Measurements from ENCODE around the gene EMC8.

The EMC8 gene

GRCh38 chr16:85746460-85747215 is 52.7 kb downstream of the EMC8 start:
- Histone ChIP-seq H3K4me3 (ENCODE audit: low read length) (no peak overlapping the region), H3K9ac (ENCODE audit: low read length) (no peak overlapping the region), H3K27me3 (ENCODE audit: control insufficient read depth, insufficient read depth, low read length) (peaks cover 19% of the 10 kb centered on the region), H3K4me1 (ENCODE audit: control insufficient read depth, insufficient read depth, low read length) (peaks cover 18% of the 10 kb centered on the region), H3K36me3 (ENCODE audit: control insufficient read depth, insufficient read depth, low read length) (no peaks in the 10 kb centered on the region), H3K9me3 (ENCODE audit: control insufficient read depth, low read length) (no peaks in the 10 kb centered on the region)

GRCh38 chr16:85738923-85739715 is 60.2 kb downstream of the EMC8 start:
- H3K4me1 ChIP-seq (ENCODE audit: control insufficient read depth, insufficient read depth, low read length), result peaks cover 9% of the 10 kb centered on the region
- H3K4me3 ChIP-seq (ENCODE audit: low read length), result no peak overlapping the region
- no peaks in the 10 kb centered on the region for H3K36me3 ChIP-seq (ENCODE audit: control insufficient read depth, insufficient read depth, low read length)
- H3K27me3 ChIP-seq (ENCODE audit: control insufficient read depth, insufficient read depth, low read length), result no peaks in the 10 kb centered on the region
- no peaks in the 10 kb centered on the region for H3K9me3 ChIP-seq (ENCODE audit: control insufficient read depth, low read length)
- no peak overlapping the region for H3K9ac ChIP-seq (ENCODE audit: low read length)

GRCh38 chr16:85736921-85737320 is 62.4 kb downstream of the EMC8 start:
- H3K9ac ChIP-seq (ENCODE audit: low read length), result no peak overlapping the region
- H3K4me3 ChIP-seq (ENCODE audit: low read length), result no peak overlapping the region
- no peaks in the 10 kb centered on the region for H3K9me3 ChIP-seq (ENCODE audit: control insufficient read depth, low read length)
- H3K4me1 ChIP-seq (ENCODE audit: control insufficient read depth, insufficient read depth, low read length), result peaks cover 9% of the 10 kb centered on the region
- no peaks in the 10 kb centered on the region for H3K27me3 ChIP-seq (ENCODE audit: control insufficient read depth, insufficient read depth, low read length)
- no peaks in the 10 kb centered on the region for H3K36me3 ChIP-seq (ENCODE audit: control insufficient read depth, insufficient read depth, low read length)

- no peak overlapping the region for H3K9ac ChIP-seq (ENCODE audit: low read length)
- H3K4me3 ChIP-seq (ENCODE audit: low read length), result no peak overlapping the region
- peaks cover 9% of the 10 kb centered on the region for H3K4me1 ChIP-seq (ENCODE audit: control insufficient read depth, insufficient read depth, low read length)
- no peaks in the 10 kb centered on the region for H3K27me3 ChIP-seq (ENCODE audit: control insufficient read depth, insufficient read depth, low read length)
- no peaks in the 10 kb centered on the region for H3K36me3 ChIP-seq (ENCODE audit: control insufficient read depth, insufficient read depth, low read length)
- H3K9me3 ChIP-seq (ENCODE audit: control insufficient read depth, low read length), result no peaks in the 10 kb centered on the region
Measured at GRCh38 chr16:85735946-85736345, 63.4 kb downstream of the EMC8 start.

- H3K9ac ChIP-seq (ENCODE audit: low read length), result no peak overlapping the region
- no peaks in the 10 kb centered on the region for H3K9me3 ChIP-seq (ENCODE audit: control insufficient read depth, low read length)
- H3K36me3 ChIP-seq (ENCODE audit: control insufficient read depth, insufficient read depth, low read length), result no peaks in the 10 kb centered on the region
- peaks cover 9% of the 10 kb centered on the region for H3K4me1 ChIP-seq (ENCODE audit: control insufficient read depth, insufficient read depth, low read length)
- H3K27me3 ChIP-seq (ENCODE audit: control insufficient read depth, insufficient read depth, low read length), result no peaks in the 10 kb centered on the region
- no peak overlapping the region for H3K4me3 ChIP-seq (ENCODE audit: low read length)
Measured at GRCh38 chr16:85735225-85735635, 64.1 kb downstream of the EMC8 start.

GRCh38 chr16:85734311-85735017 is 64.9 kb downstream of the EMC8 start:
- H3K27me3 ChIP-seq (ENCODE audit: control insufficient read depth, insufficient read depth, low read length), result no peaks in the 10 kb centered on the region
- H3K9me3 ChIP-seq (ENCODE audit: control insufficient read depth, low read length), result no peaks in the 10 kb centered on the region
- H3K4me1 ChIP-seq (ENCODE audit: control insufficient read depth, insufficient read depth, low read length), result peaks cover 9% of the 10 kb centered on the region
- no peak overlapping the region for H3K4me3 ChIP-seq (ENCODE audit: low read length)
- no peaks in the 10 kb centered on the region for H3K36me3 ChIP-seq (ENCODE audit: control insufficient read depth, insufficient read depth, low read length)
- no peak overlapping the region for H3K9ac ChIP-seq (ENCODE audit: low read length)

- H3K4me3 ChIP-seq (ENCODE audit: low read length), result no peak overlapping the region
- no peaks in the 10 kb centered on the region for H3K27me3 ChIP-seq (ENCODE audit: control insufficient read depth, insufficient read depth, low read length)
- H3K36me3 ChIP-seq (ENCODE audit: control insufficient read depth, insufficient read depth, low read length), result no peaks in the 10 kb centered on the region
- peaks cover 9% of the 10 kb centered on the region for H3K4me1 ChIP-seq (ENCODE audit: control insufficient read depth, insufficient read depth, low read length)
- no peaks in the 10 kb centered on the region for H3K9me3 ChIP-seq (ENCODE audit: control insufficient read depth, low read length)
- no peak overlapping the region for H3K9ac ChIP-seq (ENCODE audit: low read length)
Measured at GRCh38 chr16:85733839-85734170, 65.5 kb downstream of the EMC8 start.

GRCh38 chr16:85733155-85733838 is 66.0 kb downstream of the EMC8 start:
- Histone ChIP-seq H3K27me3 (ENCODE audit: control insufficient read depth, insufficient read depth, low read length) (no peaks in the 10 kb centered on the region), H3K4me3 (ENCODE audit: low read length) (no peak overlapping the region), H3K9ac (ENCODE audit: low read length) (no peak overlapping the region), H3K9me3 (ENCODE audit: control insufficient read depth, low read length) (no peaks in the 10 kb centered on the region), H3K4me1 (ENCODE audit: control insufficient read depth, insufficient read depth, low read length) (peaks cover 9% of the 10 kb centered on the region), H3K36me3 (ENCODE audit: control insufficient read depth, insufficient read depth, low read length) (no peaks in the 10 kb centered on the region)

- Histone ChIP-seq H3K27me3 (ENCODE audit: control insufficient read depth, insufficient read depth, low read length) (no peaks in the 10 kb centered on the region), H3K4me1 (ENCODE audit: control insufficient read depth, insufficient read depth, low read length) (peaks cover 9% of the 10 kb centered on the region), H3K4me3 (ENCODE audit: low read length) (no peak overlapping the region), H3K36me3 (ENCODE audit: control insufficient read depth, insufficient read depth, low read length) (no peaks in the 10 kb centered on the region), H3K9me3 (ENCODE audit: control insufficient read depth, low read length) (no peaks in the 10 kb centered on the region), H3K9ac (ENCODE audit: low read length) (no peak overlapping the region)
Measured at GRCh38 chr16:85731179-85731578, 68.2 kb downstream of the EMC8 start.

GRCh38 chr16:85730186-85730465 is 69.2 kb downstream of the EMC8 start:
- Histone ChIP-seq H3K36me3 (ENCODE audit: control insufficient read depth, insufficient read depth, low read length) (no peaks in the 10 kb centered on the region), H3K9ac (ENCODE audit: low read length) (no peak overlapping the region), H3K4me3 (ENCODE audit: low read length) (no peak overlapping the region), H3K9me3 (ENCODE audit: control insufficient read depth, low read length) (no peaks in the 10 kb centered on the region), H3K4me1 (ENCODE audit: control insufficient read depth, insufficient read depth, low read length) (peaks cover 8% of the 10 kb centered on the region), H3K27me3 (ENCODE audit: control insufficient read depth, insufficient read depth, low read length) (no peaks in the 10 kb centered on the region)

GRCh38 chr16:85729452-85730185 is 69.7 kb downstream of the EMC8 start:
- Histone ChIP-seq H3K36me3 (ENCODE audit: control insufficient read depth, insufficient read depth, low read length) (no peaks in the 10 kb centered on the region), H3K9ac (ENCODE audit: low read length) (no peak overlapping the region), H3K27me3 (ENCODE audit: control insufficient read depth, insufficient read depth, low read length) (no peaks in the 10 kb centered on the region), H3K4me1 (ENCODE audit: control insufficient read depth, insufficient read depth, low read length) (peaks cover 3% of the 10 kb centered on the region), H3K4me3 (ENCODE audit: low read length) (no peak overlapping the region), H3K9me3 (ENCODE audit: control insufficient read depth, low read length) (no peaks in the 10 kb centered on the region)

All from mucosa of stomach (tissue), 1 donor.